CD4-positive, alpha-beta T cell treated with Interleukin-2 at 100 ng/mL for 4 hours (primary cell): Measurements from ENCODE around the gene LARP6.

Source experiments
- DNase-seq: peaks from one replicate; pipeline ENCODE4 v3.0.0-alpha.2; 2020; ENCODE audit warnings: low spot score

Gene LARP6

GRCh38 chr15:70793694-70794093 is 60.3 kb downstream of the LARP6 start:
- no peak for DNase-seq

GRCh38 chr15:70792171-70792573 is 61.8 kb downstream of the LARP6 start:
- no peak for DNase-seq

GRCh38 chr15:70791259-70791658 is 62.7 kb downstream of the LARP6 start:
- DNase-seq, result no peak

- DNase-seq, result no peak
Observed at GRCh38 chr15:70789213-70789612, 64.7 kb downstream of the LARP6 start.

GRCh38 chr15:70788114-70789049 is 65.6 kb downstream of the LARP6 start:
- no peak for DNase-seq

GRCh38 chr15:70786996-70787395 is 67.0 kb downstream of the LARP6 start:
- DNase-seq, result no peak

- no peak for DNase-seq
Observed at GRCh38 chr15:70783610-70784022, 70.3 kb downstream of the LARP6 start.

GRCh38 chr15:70783041-70783440 is 70.9 kb downstream of the LARP6 start:
- DNase-seq, result no peak

- no peak for DNase-seq
Observed at GRCh38 chr15:70781236-70781635, 72.7 kb downstream of the LARP6 start.
